Ecto neural progenitor cell (in vitro differentiated cells): Measurements from ENCODE around the gene FIGN.
A peak's percentile ranks its signal among the peaks of the same experiment; 100 is the strongest.

ENCODE experiments used
- DNase-seq: peaks from one replicate; pipeline ENCODE4 v3.0.0-alpha.2; 2018; ENCODE audit warnings: low spot score

FIGN gene

GRCh38 chr2:163736433-163737189 lies 803 bp upstream of the FIGN start:
- DNase-seq = peak; percentile 87

- DNase-seq = peak; percentile 47
Observed at GRCh38 chr2:163734881-163735684, 725 bp downstream of the FIGN start.

- DNase-seq = no peak
Observed at GRCh38 chr2:163734401-163734800, 1.4 kb downstream of the FIGN start.

- DNase-seq = no peak
Observed at GRCh38 chr2:163733956-163734355, 1.9 kb downstream of the FIGN start.

GRCh38 chr2:163733301-163733938 lies 2.4 kb downstream of the FIGN start:
- DNase-seq = no peak

- no peak for DNase-seq
Observed at GRCh38 chr2:163732727-163733126, 3.1 kb downstream of the FIGN start.

GRCh38 chr2:163731735-163732134 lies 4.1 kb downstream of the FIGN start:
- no peak for DNase-seq

- DNase-seq = no peak
Observed at GRCh38 chr2:163730556-163730955, 5.3 kb downstream of the FIGN start.

GRCh38 chr2:163729636-163730273 lies 6.1 kb downstream of the FIGN start:
- no peak for DNase-seq

GRCh38 chr2:163723881-163724280 lies 11.9 kb downstream of the FIGN start:
- no peak for DNase-seq

- no peak for DNase-seq
Observed at GRCh38 chr2:163723348-163723747, 12.5 kb downstream of the FIGN start.

- no peak for DNase-seq
Observed at GRCh38 chr2:163719331-163719730, 16.5 kb downstream of the FIGN start.

GRCh38 chr2:163717993-163718680 lies 17.7 kb downstream of the FIGN start:
- no peak for DNase-seq

- DNase-seq = no peak
Observed at GRCh38 chr2:163717515-163717914, 18.3 kb downstream of the FIGN start.

GRCh38 chr2:163716101-163716500 lies 19.7 kb downstream of the FIGN start:
- no peak for DNase-seq

GRCh38 chr2:163715668-163716067 lies 20.1 kb downstream of the FIGN start:
- no peak for DNase-seq

- no peak for DNase-seq
Observed at GRCh38 chr2:163715199-163715598, 20.6 kb downstream of the FIGN start.

GRCh38 chr2:163713534-163714311 lies 22.1 kb downstream of the FIGN start:
- peak; percentile 75 for DNase-seq

- DNase-seq = no peak
Observed at GRCh38 chr2:163711699-163712098, 24.1 kb downstream of the FIGN start.

- DNase-seq = no peak
Observed at GRCh38 chr2:163711258-163711657, 24.6 kb downstream of the FIGN start.

GRCh38 chr2:163709270-163709669 lies 26.5 kb downstream of the FIGN start:
- DNase-seq = no peak
